GM12874 (cell line): ENCODE measurements around the gene MCF2L.

Experiments
- CTCF ChIP-seq: IDR thresholded peaks from 2 replicates; pipeline ENCODE4 v1.5.1; 2011; ENCODE audit warnings: low read depth, mild to moderate bottlenecking, control low read depth, low read length, moderate library complexity; ENCODE audit not compliant: insufficient read depth

The MCF2L gene

DNA sequence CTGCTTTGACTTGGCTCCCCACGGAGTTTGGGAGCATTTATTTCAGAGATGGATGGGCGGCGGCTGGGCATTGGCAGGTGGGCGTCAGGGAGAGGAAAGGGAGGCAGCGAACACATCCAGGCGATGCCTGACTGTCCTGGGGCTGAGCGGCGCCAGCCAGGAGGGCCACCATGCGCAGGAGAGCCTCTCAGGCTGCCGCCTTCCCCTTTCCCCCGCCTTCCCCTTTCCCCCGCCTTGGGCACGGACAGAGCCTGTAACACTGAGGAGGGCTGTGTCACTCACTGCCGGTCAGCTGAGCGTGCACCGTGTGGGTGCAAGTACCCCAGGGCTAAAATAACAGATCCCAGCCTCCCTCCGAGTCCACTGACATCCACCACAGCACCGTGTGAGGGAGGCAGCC lies 11.4 kb downstream of the MCF2L start:
- TF ChIP-seq CTCF = no peak

GRCh38 chr13:112981451-112981850 lies 12.4 kb downstream of the MCF2L start:
- TF ChIP-seq CTCF = no peak

- no peak for TF ChIP-seq CTCF
These were observed 13.4 kb downstream of the MCF2L start for GRCh38 chr13:112982281-112983041.

- TF ChIP-seq CTCF = no peak
These were observed 14.0 kb downstream of the MCF2L start for GRCh38 chr13:112983042-112983305.

- TF ChIP-seq CTCF = no peak
These were observed 14.6 kb downstream of the MCF2L start for GRCh38 chr13:112983428-112984196.

- no peak for TF ChIP-seq CTCF
These were observed 15.5 kb downstream of the MCF2L start for GRCh38 chr13:112984501-112984900.

DNA sequence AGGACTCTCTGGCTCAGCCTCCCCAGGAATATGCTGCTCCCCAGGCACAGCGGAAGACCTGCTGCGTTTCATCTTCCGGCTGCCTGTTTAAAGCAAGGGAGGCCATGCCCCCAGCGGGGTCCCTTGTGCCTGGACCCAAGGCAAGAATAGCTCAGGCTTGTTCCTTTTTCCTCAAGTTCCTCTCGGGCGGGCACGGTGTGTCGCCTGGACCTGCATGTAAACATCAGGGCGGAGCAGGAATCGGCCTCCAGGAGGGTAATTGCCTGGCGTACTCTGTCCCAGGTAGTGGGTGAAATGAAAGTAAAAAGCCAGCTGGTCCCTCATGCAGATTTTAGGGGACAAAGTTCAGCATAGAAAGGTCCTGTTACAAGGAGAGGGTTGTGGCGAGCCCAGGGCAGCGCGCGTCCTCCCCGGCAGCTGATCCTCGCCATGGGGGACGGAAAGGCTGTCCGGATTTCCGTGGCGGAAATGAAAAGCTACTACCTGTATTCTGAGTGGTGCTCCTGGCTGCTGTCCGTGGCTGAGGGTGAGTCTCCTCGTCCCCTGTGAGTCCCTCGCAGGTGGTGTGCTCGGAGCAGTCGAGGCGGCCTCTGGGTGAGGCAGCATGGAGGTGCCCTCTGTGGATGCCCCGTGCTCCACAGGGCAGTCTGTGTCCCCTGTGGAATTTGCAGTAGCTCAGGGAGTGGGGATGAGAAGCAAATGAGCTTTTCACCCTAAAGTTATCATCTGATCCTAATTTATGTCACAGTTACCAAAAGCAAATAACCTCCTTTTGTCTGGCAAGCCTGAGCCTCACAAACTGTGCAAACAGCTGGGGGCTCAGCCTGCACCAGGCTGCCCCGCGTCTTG lies 16.2 kb downstream of the MCF2L start:
- no peak for TF ChIP-seq CTCF
